GM18520 (cell line): Measurements from ENCODE around the gene AACS.
"Not testable (repeated sequence)": the region's sequence is repeated elsewhere in the genome, so short reads cannot be mapped to it uniquely, and the experiment has no call there.

ENCODE experiments used
- ATAC-seq: cut with Tn5 transposase; IDR thresholded peaks from one replicate; pipeline ENCODE4 v1.9.1; 2021; ENCODE audit not compliant: unreplicated experiment

The AACS gene

DNA sequence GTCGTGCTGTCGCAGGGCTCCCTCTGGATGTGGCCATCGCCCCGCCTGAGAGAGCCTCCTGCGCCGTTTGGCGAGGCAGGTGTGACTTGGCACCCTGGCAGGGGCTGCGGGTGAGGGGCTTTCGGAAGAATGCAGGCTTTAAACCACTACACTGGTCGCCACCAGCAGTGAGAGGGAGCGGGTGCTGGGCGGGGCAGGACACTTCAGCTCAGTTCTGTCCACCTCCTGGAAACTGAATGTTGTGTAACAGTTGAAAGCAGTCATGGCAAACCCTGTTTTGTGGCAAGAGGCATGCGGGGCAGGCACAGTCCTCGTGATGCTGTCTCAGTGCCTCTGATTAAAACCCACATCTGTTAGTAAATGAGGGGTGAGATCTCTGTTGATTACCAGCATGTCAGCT, 55.9 kb downstream of the AACS start:
- ATAC-seq = no peak

DNA sequence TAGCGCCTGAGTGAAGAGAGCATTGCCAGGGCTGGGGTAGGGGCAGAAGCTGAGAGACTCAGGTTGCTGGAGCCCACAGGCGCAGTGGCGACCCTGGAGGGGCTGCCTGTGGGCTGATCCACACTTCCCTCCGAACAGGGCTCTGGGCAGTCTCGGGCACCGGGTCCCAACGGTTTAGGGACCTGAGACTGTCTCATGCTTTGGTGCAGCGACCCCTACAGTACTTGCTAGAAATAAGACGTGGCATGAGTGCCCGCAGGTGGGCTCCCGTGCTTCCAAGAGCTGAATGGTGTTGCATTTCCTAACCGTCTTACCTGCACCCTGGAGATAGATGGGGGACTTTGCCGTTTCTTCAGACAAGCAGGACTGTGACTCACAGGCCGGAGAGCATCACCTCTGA, 57.4 kb downstream of the AACS start:
- ATAC-seq = no peak

DNA sequence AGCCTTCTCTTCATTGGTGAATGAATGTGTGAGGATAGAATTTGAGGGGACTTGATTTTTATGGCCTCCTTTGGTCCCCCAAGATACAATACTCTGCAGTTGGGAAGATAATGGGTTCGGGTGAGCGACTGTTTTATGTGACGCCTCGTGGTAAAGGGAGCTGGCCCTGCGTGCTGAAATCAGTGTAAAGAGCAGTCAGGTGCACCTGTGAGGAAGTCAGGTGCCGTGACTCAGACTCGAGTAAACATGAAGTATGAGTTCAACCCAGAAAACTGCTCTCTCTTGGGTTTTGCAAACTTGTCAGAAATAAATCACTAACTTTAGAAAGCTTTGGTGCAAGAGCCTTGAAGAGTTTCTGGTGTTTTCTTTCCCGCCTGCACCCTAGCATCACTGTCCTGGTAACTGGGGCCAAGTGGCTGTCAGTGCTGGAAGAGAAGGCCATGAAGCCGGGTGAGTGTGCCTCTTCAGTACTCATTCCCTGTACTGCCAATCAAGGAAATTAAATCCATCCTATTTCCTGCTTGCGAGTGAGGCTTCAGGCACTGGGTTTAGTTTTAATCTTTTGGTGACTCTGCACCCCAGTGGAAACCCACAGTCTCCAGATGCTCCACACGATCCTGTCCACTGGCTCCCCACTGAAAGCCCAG, 59.2 kb downstream of the AACS start:
- no peak for ATAC-seq

GRCh38 chr12:125125271-125125670, 60.0 kb downstream of the AACS start:
- ATAC-seq = no peak

- ATAC-seq = no peak
These were observed 63.4 kb downstream of the AACS start for GRCh38 chr12:125128439-125129178.

DNA sequence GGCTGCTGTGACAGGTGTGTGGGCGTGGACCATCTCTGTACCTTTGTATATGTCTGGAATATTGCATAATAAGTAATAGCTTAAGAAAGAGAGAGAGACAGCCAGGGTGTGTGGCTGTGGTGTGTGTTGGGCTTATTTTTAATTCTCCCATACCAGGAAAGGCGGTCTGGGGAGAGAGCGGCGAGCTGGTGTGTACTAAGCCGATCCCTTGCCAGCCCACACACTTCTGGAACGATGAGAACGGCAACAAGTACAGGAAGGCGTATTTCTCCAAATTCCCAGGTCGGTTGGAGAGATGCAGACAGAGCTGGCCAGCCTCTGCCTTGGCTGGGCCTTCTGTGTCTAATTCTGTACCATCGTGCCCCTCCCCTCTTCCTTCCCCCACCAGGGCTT, 63.9 kb downstream of the AACS start:
- ATAC-seq = no peak

DNA sequence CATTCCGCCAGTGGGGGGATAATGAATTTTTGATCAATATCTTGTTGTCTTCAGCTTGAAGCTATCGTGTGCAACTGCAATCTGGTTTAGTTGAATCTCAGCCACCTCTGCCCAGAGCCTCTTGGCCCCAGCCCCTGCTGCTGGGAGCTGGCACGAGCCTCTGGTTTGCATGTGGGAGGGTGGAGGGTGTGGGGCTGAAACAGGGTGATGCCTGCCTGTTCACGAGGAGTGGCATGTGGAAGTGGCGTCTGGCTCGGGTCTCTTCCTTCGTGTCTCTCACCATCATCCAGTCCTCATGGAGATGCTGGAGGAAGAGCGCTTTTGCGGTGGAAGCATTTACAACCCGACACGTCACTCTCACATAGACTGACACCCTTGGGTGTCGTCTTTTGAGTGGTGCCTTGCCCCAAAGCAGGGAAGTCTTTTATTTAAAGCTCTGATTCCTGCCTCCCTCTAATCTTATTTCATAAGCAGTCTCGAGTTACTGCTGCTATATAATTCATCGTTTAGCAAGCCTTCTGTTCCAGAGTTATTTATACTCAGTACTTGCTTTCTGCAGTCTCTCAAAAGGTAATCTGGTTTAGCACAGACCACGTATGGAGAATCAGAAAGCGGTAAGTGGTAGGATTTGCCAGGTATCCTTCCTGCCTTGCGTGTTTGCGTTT, 64.5 kb downstream of the AACS start:
- ATAC-seq = no peak

GRCh38 chr12:125131958-125132357, 66.7 kb downstream of the AACS start:
- no peak for ATAC-seq

GRCh38 chr12:125132698-125133400, 67.6 kb downstream of the AACS start:
- no peak for ATAC-seq

DNA sequence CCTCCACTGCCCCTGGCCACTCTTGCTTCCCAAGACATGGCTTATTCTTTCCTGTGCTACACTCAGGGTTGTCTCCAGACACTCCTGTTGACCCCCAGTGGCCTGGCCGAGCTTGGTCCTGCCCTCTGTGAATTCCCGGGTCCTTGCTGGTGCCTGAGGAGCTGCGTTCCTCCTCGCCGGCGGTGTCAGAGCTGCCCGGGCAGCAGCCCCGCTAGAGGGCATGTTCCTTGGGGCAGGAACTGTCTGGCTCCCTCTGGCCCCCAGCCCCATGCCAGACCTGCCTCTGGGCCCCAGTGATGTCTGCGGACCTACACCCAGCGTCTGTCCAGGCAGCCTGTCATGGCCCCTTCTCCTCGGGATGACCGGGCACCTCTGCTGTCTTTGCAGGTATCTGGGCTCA, 68.4 kb downstream of the AACS start:
- ATAC-seq = no peak

- ATAC-seq = no peak
These were observed 69.3 kb downstream of the AACS start for GRCh38 chr12:125134576-125134975.

DNA sequence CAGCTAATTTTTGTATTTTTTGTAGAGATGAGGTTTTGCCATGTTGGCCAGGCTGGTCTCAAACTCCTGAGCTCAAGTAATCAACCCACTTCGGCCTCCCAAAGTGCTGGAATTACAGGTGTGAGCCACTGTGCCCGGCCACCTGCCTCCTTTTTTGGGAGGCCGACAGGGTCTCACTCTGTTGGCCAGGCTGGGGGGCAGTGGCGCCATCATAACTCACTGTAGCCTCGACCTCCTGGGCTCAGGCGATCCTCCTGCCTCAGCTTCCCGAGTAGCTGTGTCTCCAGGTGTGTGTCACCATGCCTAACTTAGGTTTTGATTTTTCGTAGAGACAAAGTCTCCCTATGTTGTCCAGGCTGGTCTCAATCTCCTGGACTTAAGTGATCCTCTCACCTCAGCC, 70.7 kb downstream of the AACS start:
- ATAC-seq = no peak

DNA sequence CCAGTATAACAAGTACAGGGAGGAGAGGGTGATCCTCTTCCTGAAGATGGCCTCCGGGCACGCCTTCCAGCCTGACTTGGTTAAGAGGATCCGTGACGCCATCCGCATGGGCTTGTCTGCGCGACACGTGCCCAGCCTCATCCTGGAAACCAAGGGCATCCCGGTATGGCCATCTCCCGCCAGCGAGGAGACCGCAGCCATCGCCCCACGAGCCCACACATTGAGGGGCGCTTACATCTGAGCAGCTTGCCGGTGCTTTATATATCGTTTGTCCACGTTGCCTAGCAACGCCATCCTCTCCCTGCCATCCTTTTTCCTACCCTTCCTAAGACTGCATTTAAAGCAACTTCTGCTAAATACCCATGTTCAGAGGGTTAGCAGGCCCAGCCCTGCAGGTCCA, 71.5 kb downstream of the AACS start:
- ATAC-seq = no peak

GRCh38 chr12:125137766-125138344, 72.6 kb downstream of the AACS start:
- ATAC-seq = no peak

GRCh38 chr12:125140279-125141209, 75.3 kb downstream of the AACS start:
- no peak for ATAC-seq

- ATAC-seq = not testable (repeated sequence)
These were observed 76.0 kb downstream of the AACS start for GRCh38 chr12:125141210-125141573.

DNA sequence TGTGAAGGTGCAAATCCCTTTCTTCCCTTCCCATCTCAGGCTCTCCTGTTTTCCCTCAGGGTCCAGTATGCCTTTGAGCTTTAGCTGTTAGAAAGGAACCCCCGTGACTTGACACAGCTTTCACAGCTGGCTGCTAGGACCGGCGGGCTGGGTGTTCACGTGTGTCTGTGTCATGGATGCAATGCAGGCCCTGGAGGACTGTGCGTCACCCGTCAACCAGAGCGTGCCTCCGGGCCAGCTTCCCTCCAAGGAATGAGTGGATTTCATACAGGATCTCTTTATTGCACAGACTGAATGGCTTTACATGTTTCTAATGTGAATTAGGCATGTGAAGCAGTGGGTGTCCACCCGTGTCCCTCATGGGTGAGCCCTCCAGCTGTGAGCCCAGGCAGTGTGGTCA, 77.4 kb downstream of the AACS start:
- ATAC-seq = no peak

GRCh38 chr12:125143491-125143890, 78.3 kb downstream of the AACS start:
- no peak for ATAC-seq

DNA sequence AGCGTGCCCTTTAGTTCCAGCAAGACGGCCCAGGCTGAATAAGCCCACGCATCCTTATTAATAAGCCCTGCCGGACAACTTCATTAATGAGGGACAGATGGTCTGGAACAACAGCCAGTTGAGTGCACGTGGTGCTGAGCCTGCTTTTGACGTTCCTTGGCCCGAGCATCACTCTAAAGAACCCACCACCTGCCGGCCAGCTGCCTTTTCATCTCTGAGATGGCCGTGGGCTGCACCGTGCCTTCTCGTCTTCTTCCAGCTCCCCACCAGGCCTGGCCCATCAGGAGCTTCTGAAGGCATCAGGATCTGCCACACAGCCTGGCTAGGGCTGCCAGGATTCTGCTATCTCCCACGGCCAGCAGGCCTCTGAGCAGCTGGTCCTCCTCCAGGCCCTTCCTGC, 80.0 kb downstream of the AACS start:
- ATAC-seq = no peak

- ATAC-seq = no peak
These were observed 83.1 kb downstream of the AACS start for GRCh38 chr12:125148316-125148715.
